MM.1S (cell line): ENCODE measurements around the gene TFEB.

ENCODE experiments used
- CTCF ChIP-seq: fragments of 300-600 bp; sonication (generic); IDR thresholded peaks from 2 replicates; pipeline ENCODE4 v1.5.1; 2016; ENCODE audit warnings: antibody characterized with exemption, low read length, mixed read lengths
- EZH2 ChIP-seq: fragments of 300-600 bp; sonication (generic); optimal IDR thresholded peaks from 2 replicates; pipeline ENCODE3; 2017; ENCODE audit warnings: low read depth, mild to moderate bottlenecking, antibody characterized with exemption, low read length, mixed read lengths
- EZH2phosphoT487 ChIP-seq: fragments of 300-600 bp; sonication (generic); IDR thresholded peaks from 2 replicates; pipeline ENCODE4 v1.6.1; 2018; ENCODE audit warnings: antibody characterized with exemption, low read length

- TF ChIP-seq CTCF (no peak), EZH2 (no peak), EZH2phosphoT487 (no peak)
These were observed 15.0 kb upstream of the TFEB start for GRCh38 chr6:41750374-41750773.
